ENCODE data around the gene BORCS5.

- no peak for TF ChIP-seq CTCF (IDR thresholded peaks at IDR 0.05)
- TF ChIP-seq POLR2A (IDR thresholded peaks at IDR 0.05): no peak
These were observed 85.1 kb downstream of the BORCS5 start for GRCh38 chr12:12441843-12442461.

Data from uterus (tissue), 2 donors.